Gastrocnemius medialis (tissue), 4 donors: ENCODE measurements around the gene SH2D7. TPM values are rescaled to one million over a fixed set of nuclear protein-coding genes. Genes with fewer than 3 reads are reported as not detected.

ENCODE experiments used
- ATAC-seq, 2 donors: fragments of 150-250 bp; one replicate each; pipeline ENCODE4 v1.9.1; 2016
- DNase-seq, 2 donors: peaks; one replicate each; pipeline ENCODE4 v3.0.0-alpha.2; 2019
- H3K27ac ChIP-seq, 4 donors: fragments of 200-600 bp; sonication (generic); 1 replicate in 1 of 4; 2 replicates in 3 of 4; pipeline ENCODE4 v1.5.1; 2016 to 2018; ENCODE audit warnings: mild to moderate bottlenecking in 2 of 4, moderate library complexity in 1 of 4
- H3K27me3 ChIP-seq, 3 donors: fragments of 200-600 bp; sonication (generic) in 2 of 3; 1 replicate in 1 of 3; 2 replicates in 2 of 3; pipeline versions ENCODE4 v1.5.1 to v1.6.0; 2016 to 2019; ENCODE audit warnings: mild to moderate bottlenecking in 1 of 3, moderate library complexity in 1 of 3
- H3K36me3 ChIP-seq, 2 donors: fragments of 200-600 bp; sonication (generic) in 1 of 2; one replicate each; pipeline ENCODE4 v1.5.1; 2017 to 2018
- H3K4me1 ChIP-seq, 2 donors: fragments of 200-600 bp; sonication (generic) in 1 of 2; one replicate each; pipeline ENCODE4 v1.5.1; 2016 to 2017; ENCODE audit warnings: mild to moderate bottlenecking in 2 of 2
- H3K4me3 ChIP-seq, 4 donors: fragments of 200-600 bp; sonication (generic) in 3 of 4; 1 replicate in 1 of 4; 2 replicates in 3 of 4; pipeline ENCODE4 v1.5.1; 2016 to 2019; ENCODE audit warnings: mild to moderate bottlenecking in 2 of 4
- H3K9me3 ChIP-seq, 3 donors: fragments of 200-600 bp; sonication (generic) in 2 of 3; 1 replicate in 1 of 3; 2 replicates in 2 of 3; pipeline ENCODE4 v1.5.1; 2016 to 2019
- CTCF ChIP-seq, 5 experiments: fragments of 450-650 bp in 3 of 5; fragments of 200-600 bp in 2 of 5; sonication (generic) in 2 of 5; IDR thresholded peaks in 4 of 5; conservative IDR thresholded peaks in 1 of 5; 1 replicate in 4 of 5; 2 replicates in 1 of 5; pipeline ENCODE4 v1.5.1; 2016 to 2019; ENCODE audit warnings: antibody characterized with exemption in 5 of 5, mild to moderate bottlenecking in 3 of 5, moderate library complexity in 3 of 5
- POLR2A ChIP-seq, 2 donors: fragments of 450-650 bp; IDR thresholded peaks; one replicate each; pipeline ENCODE4 v1.6.1; 2017; ENCODE audit warnings: antibody characterized with exemption in 2 of 2, mild to moderate bottlenecking in 2 of 2, moderate library complexity in 2 of 2
- in situ Hi-C, 4 donors: fragments of 200-750 bp; cut with MboI; loops; one replicate each; pipeline versions ENCODE4 v1.15.0 to v1.8.0; 2017; ENCODE audit warnings: low sequenced_read_pairs in 4 of 4
- intact Hi-C: fragments of 100-400 bp; cut with DNase I; formaldehyde crosslinking; loops from one replicate; pipeline ENCODE4 v1.15.1; 2023; ENCODE audit warnings: low total_unique reads
- total RNA-seq, 4 donors: library from RNA; depleted of rRNA; stranded (reverse); fragments of >200 nt; gene quantifications; one replicate each; pipeline versions ENCODE4 v1.1.0 to v1.2.3, GENCODE V29; 2016

Gene SH2D7
- total RNA-seq, 4 donors from 2014 or later: not detected

GRCh38 chr15:78087951-78088772, 4.2 kb upstream of the SH2D7 start:
- no peaks in the 10 kb centered on the region for H3K9me3 ChIP-seq
- H3K4me1 ChIP-seq: peaks cover 14% of the 10 kb centered on the region in 2 donors
- no peak overlapping the region for H3K27ac ChIP-seq
- no peak for TF ChIP-seq POLR2A (IDR thresholded peaks at IDR 0.05)
- TF ChIP-seq CTCF (IDR thresholded peaks at IDR 0.05 in 4 of 5, conservative IDR thresholded peaks at IDR 0.05 in 1 of 5): no peak
- ATAC-seq (no peak), DNase-seq (no peak)
- in situ Hi-C loops: loop anchor here in 1 of 4 donors (10.0 kb wide), 1 partner anchor 83 kb away; no protein-coding TSS in a partner anchor
- H3K36me3 ChIP-seq: no peaks in the 10 kb centered on the region
- intact Hi-C loops: no loop called here
- H3K4me3 ChIP-seq: no peak overlapping the region
- H3K27me3 ChIP-seq: no peaks in the 10 kb centered on the region

- Histone ChIP-seq H3K36me3 (no peaks in the 10 kb centered on the region), H3K27me3 (no peaks in the 10 kb centered on the region), H3K27ac (no peak overlapping the region), H3K4me1 (peaks cover 14 to 15% of the 10 kb centered on the region in 2 donors), H3K4me3 (no peak overlapping the region), H3K9me3 (no peaks in the 10 kb centered on the region)
- no peak for ATAC-seq
- intact Hi-C loops: no loop called here
- no peak for TF ChIP-seq CTCF (IDR thresholded peaks at IDR 0.05 in 4 of 5, conservative IDR thresholded peaks at IDR 0.05 in 1 of 5)
- TF ChIP-seq POLR2A (IDR thresholded peaks at IDR 0.05): no peak
- in situ Hi-C loops: loop anchor here in 1 of 4 donors (10.0 kb wide), 1 partner anchor 84 kb away; no protein-coding TSS in a partner anchor
- DNase-seq: no peak
Observed at GRCh38 chr15:78088773-78089080, 3.6 kb upstream of the SH2D7 start.

- intact Hi-C loops: loop anchor here (5.0 kb wide), 1 partner anchor 83 kb away; no protein-coding TSS in a partner anchor
Observed at GRCh38 chr15:78090422-78091063, 1.8 kb upstream of the SH2D7 start.

More at GRCh38 chr15:78090422-78091063, 1.8 kb upstream of the SH2D7 start:
- Histone ChIP-seq H3K9me3 (no peaks in the 10 kb centered on the region), H3K27me3 (no peaks in the 10 kb centered on the region), H3K4me3 (no peak overlapping the region), H3K36me3 (no peaks in the 10 kb centered on the region), H3K27ac (no peak overlapping the region), H3K4me1 (peaks cover 14 to 15% of the 10 kb centered on the region in 2 donors)
- ATAC-seq (no peak), DNase-seq (no peak)
- TF ChIP-seq POLR2A (IDR thresholded peaks at IDR 0.05) (no peak), CTCF (IDR thresholded peaks at IDR 0.05 in 4 of 5, conservative IDR thresholded peaks at IDR 0.05 in 1 of 5) (no peak)
- in situ Hi-C loops: no loop called here
